Hepatocyte (in vitro differentiated cells): Measurements from ENCODE around the gene UBASH3A. TPM values are rescaled to one million over a fixed set of nuclear protein-coding genes. Genes with fewer than 3 reads are reported as not detected.
A peak's percentile ranks its signal among the peaks of the same experiment; 100 is the strongest.

Experiments
- DNase-seq: peaks from one replicate; pipeline ENCODE4 v3.0.0-alpha.2; 2016; ENCODE audit warnings: low spot score
- H2AFZ ChIP-seq: fragments of 200-600 bp; sonication (generic); 2 replicates; pipeline ENCODE4 v1.6.0; 2016; ENCODE audit warnings: antibody characterized with exemption, mild to moderate bottlenecking
- H3K27ac ChIP-seq: fragments of 200-600 bp; sonication (generic); 2 replicates; pipeline ENCODE4 v1.5.1; 2016; ENCODE audit warnings: mild to moderate bottlenecking
- H3K27me3 ChIP-seq: fragments of 200-600 bp; sonication (generic); 2 replicates; pipeline ENCODE4 v1.6.1; 2016
- H3K36me3 ChIP-seq: fragments of 200-600 bp; sonication (generic); replicated peaks from 2 replicates; pipeline ENCODE4 v1.5.1; 2016; ENCODE audit warnings: low read depth; ENCODE audit not compliant: insufficient read depth
- H3K4me1 ChIP-seq: fragments of 200-600 bp; sonication (generic); 2 replicates; pipeline ENCODE4 v1.5.1; 2016; ENCODE audit warnings: mild to moderate bottlenecking, moderate library complexity; ENCODE audit not compliant: insufficient read depth
- H3K4me2 ChIP-seq: fragments of 200-600 bp; sonication (generic); 2 replicates; pipeline ENCODE4 v1.6.0; 2016
- H3K4me3 ChIP-seq: fragments of 200-600 bp; sonication (generic); 2 replicates; pipeline ENCODE4 v1.5.1; 2016; ENCODE audit warnings: mild to moderate bottlenecking
- H3K79me2 ChIP-seq: fragments of 200-600 bp; sonication (generic); 2 replicates; pipeline ENCODE4 v1.6.0; 2017; ENCODE audit warnings: mild to moderate bottlenecking
- H3K9me2 ChIP-seq: fragments of 200-600 bp; sonication (generic); replicated peaks from 2 replicates; pipeline ENCODE4 v1.6.0; 2017; ENCODE audit warnings: mild to moderate bottlenecking; ENCODE audit not compliant: insufficient read depth
- H3K9me3 ChIP-seq: fragments of 200-600 bp; sonication (generic); 2 replicates; pipeline ENCODE4 v1.5.1; 2016; ENCODE audit warnings: low read depth, mild to moderate bottlenecking
- H4K20me1 ChIP-seq: fragments of 200-600 bp; sonication (generic); 2 replicates; pipeline ENCODE4 v1.6.0; 2016; ENCODE audit warnings: mild to moderate bottlenecking; ENCODE audit not compliant: insufficient read depth, poor library complexity, severe bottlenecking
- EZH2 ChIP-seq: fragments of 200-600 bp; sonication (generic); IDR thresholded peaks from 2 replicates; pipeline ENCODE4 v1.6.1; 2016; ENCODE audit warnings: antibody characterized with exemption, mild to moderate bottlenecking, borderline replicate concordance
- EZH2phosphoT487 ChIP-seq: fragments of 200-600 bp; sonication (generic); IDR thresholded peaks from one replicate; pipeline ENCODE4 v1.6.1; 2018; ENCODE audit warnings: antibody characterized with exemption, mild to moderate bottlenecking, low read depth, moderate library complexity; ENCODE audit not compliant: unreplicated experiment, severe bottlenecking
- WGBS: methylation state at CpG from one replicate; pipeline ENCODE4 v1.1.6; 2016; ENCODE audit warnings: low lambda C conversion rate; ENCODE audit errors: missing lambda C conversion rate; 5-methylcytosine and 5-hydroxymethylcytosine counted together
- polyA plus RNA-seq: library from polyadenylated mRNA; unstranded; fragments of >200 nt; fragmentation: Nextera tagmentation; extraction: Ambion mirVana; gene quantifications from 2 replicates; pipeline ENCODE4 v1.2.1, GENCODE V29; 2016
- total RNA-seq: library from RNA; depleted of rRNA; stranded (reverse); fragments of >200 nt; gene quantifications from 2 replicates; pipeline ENCODE4 v1.2.3, GENCODE V29; 2014
- TF ChIP-seq, protein P1 (sequence below): fragments of 200-600 bp; sonication (generic); IDR thresholded peaks from 2 replicates; pipeline ENCODE4 v1.5.1; 2016; ENCODE audit warnings: antibody characterized with exemption, mild to moderate bottlenecking; ENCODE audit not compliant: poor library complexity

Gene UBASH3A
- total and polyA plus RNA-seq, 2 experiments from 2014 or later = not detected

- H4K20me1 ChIP-seq = no peaks in the 10 kb centered on the region
- no peaks in the 10 kb centered on the region for H3K27me3 ChIP-seq
- no peaks in the 10 kb centered on the region for H3K9me3 ChIP-seq
- TF ChIP-seq, protein P1, sequence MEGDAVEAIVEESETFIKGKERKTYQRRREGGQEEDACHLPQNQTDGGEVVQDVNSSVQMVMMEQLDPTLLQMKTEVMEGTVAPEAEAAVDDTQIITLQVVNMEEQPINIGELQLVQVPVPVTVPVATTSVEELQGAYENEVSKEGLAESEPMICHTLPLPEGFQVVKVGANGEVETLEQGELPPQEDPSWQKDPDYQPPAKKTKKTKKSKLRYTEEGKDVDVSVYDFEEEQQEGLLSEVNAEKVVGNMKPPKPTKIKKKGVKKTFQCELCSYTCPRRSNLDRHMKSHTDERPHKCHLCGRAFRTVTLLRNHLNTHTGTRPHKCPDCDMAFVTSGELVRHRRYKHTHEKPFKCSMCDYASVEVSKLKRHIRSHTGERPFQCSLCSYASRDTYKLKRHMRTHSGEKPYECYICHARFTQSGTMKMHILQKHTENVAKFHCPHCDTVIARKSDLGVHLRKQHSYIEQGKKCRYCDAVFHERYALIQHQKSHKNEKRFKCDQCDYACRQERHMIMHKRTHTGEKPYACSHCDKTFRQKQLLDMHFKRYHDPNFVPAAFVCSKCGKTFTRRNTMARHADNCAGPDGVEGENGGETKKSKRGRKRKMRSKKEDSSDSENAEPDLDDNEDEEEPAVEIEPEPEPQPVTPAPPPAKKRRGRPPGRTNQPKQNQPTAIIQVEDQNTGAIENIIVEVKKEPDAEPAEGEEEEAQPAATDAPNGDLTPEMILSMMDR = no peak
- no peak for TF ChIP-seq EZH2phosphoT487
- TF ChIP-seq EZH2 = no peak
- H2AFZ ChIP-seq = no peak overlapping the region
- H3K79me2 ChIP-seq = no peaks in the 10 kb centered on the region
- peak; percentile 45 for DNase-seq
- no peak overlapping the region for H3K4me3 ChIP-seq
- H3K27ac ChIP-seq = no peak overlapping the region
- no peaks in the 10 kb centered on the region for H3K4me1 ChIP-seq
- no peaks in the 10 kb centered on the region for H3K36me3 ChIP-seq
- no peak overlapping the region for H3K4me2 ChIP-seq
- no peaks in the 10 kb centered on the region for H3K9me2 ChIP-seq
- WGBS = 32% methylated on average over 9 of the region's 9 CpGs
Measured at GRCh38 chr21:42429856-42430255, 26.2 kb downstream of the UBASH3A start.

DNA sequence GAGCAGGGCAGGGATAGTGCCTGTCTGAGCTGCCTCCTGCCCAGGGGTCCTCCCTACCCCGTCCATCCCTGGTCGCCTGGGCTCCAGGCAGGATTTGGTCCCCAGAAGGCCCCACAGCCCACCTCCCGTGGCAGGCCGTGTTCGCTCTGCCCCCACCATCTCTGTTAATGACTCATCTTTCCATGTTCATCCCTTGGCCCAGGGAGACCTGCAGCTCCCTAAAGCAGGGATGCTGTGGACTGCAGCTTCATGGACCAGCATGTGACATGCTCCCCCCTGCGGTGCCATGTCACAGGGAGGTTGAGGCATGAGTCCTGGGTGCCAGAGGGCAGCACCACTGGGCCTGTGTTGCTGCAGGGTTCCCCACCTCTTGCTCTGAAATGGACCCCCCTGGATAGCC lies 26.8 kb downstream of the UBASH3A start:
- Histone ChIP-seq H3K36me3 (no peaks in the 10 kb centered on the region), H3K4me2 (no peak overlapping the region), H3K9me2 (no peaks in the 10 kb centered on the region), H3K4me1 (no peaks in the 10 kb centered on the region), H3K9me3 (no peaks in the 10 kb centered on the region), H3K27ac (no peak overlapping the region), H2AFZ (no peak overlapping the region), H3K27me3 (no peaks in the 10 kb centered on the region), H3K79me2 (no peaks in the 10 kb centered on the region), H3K4me3 (no peak overlapping the region), H4K20me1 (no peaks in the 10 kb centered on the region)
- TF ChIP-seq EZH2 (no peak), EZH2phosphoT487 (no peak)
- TF ChIP-seq, protein P1 = no peak
- no peak for DNase-seq
- WGBS = 84% methylated on average over 6 of the region's 6 CpGs

DNA sequence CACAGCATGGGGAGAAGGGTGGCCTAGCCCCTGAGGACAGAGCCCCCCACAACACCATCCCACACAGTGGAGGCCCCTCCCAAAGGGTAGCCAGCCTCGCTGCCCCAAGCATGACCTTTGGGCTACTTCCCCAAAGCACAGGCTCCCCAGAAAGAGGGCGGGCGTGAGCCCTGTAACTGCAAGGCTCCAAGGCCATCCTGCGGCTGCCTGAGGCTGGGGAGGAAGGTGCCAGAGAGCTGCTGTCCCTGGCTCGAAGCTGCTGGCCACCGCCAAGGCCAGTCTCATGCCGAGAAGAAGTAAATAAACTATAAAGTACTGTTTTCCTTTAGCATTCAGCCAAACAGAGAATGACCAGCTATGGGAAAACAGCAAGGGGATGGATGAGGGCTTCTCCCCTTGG lies 27.5 kb downstream of the UBASH3A start:
- H3K9me3 ChIP-seq = no peaks in the 10 kb centered on the region
- H4K20me1 ChIP-seq = no peaks in the 10 kb centered on the region
- TF ChIP-seq EZH2 = no peak
- TF ChIP-seq, protein P1 = no peak
- no peak for TF ChIP-seq EZH2phosphoT487
- no peaks in the 10 kb centered on the region for H3K9me2 ChIP-seq
- H3K27me3 ChIP-seq = no peaks in the 10 kb centered on the region
- no peak overlapping the region for H3K4me2 ChIP-seq
- H3K4me3 ChIP-seq = no peak overlapping the region
- no peaks in the 10 kb centered on the region for H3K4me1 ChIP-seq
- no peak for DNase-seq
- no peaks in the 10 kb centered on the region for H3K79me2 ChIP-seq
- H3K36me3 ChIP-seq = no peaks in the 10 kb centered on the region
- no peak overlapping the region for H3K27ac ChIP-seq
- 84% methylated on average over 7 of the region's 7 CpGs for WGBS
- H2AFZ ChIP-seq = no peak overlapping the region

DNA sequence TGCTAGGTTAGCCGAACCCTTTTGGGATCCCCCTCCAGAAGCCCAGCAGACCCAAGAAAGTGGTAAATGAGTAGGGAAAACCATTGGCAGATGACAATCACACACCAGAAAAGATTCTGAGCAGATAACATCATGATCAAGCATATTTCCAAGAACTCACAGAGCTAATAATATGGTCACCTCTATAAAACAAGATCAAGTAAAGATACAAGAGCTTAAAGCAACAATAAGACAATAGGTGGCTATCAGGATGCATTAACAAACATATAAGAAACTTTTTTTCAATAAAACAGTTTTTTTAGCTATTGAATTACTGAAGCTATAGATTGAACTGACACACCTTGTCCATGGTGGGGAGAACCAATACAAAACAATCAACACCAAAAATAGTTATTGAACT lies 29.0 kb downstream of the UBASH3A start:
- no peaks in the 10 kb centered on the region for H3K4me1 ChIP-seq
- no peak overlapping the region for H3K4me3 ChIP-seq
- no peaks in the 10 kb centered on the region for H3K27me3 ChIP-seq
- H3K4me2 ChIP-seq = no peak overlapping the region
- H3K9me3 ChIP-seq = no peaks in the 10 kb centered on the region
- no peaks in the 10 kb centered on the region for H3K79me2 ChIP-seq
- TF ChIP-seq EZH2 (no peak), EZH2phosphoT487 (no peak)
- TF ChIP-seq, protein P1 = no peak
- no peak overlapping the region for H3K27ac ChIP-seq
- no peak overlapping the region for H2AFZ ChIP-seq
- DNase-seq = no peak
- 82% methylated on average over 1 of the region's 1 CpG for WGBS
- H4K20me1 ChIP-seq = no peaks in the 10 kb centered on the region
- no peaks in the 10 kb centered on the region for H3K36me3 ChIP-seq
- H3K9me2 ChIP-seq = no peaks in the 10 kb centered on the region
